Measurements from ENCODE around the gene FADD.

Gene FADD, protein sequence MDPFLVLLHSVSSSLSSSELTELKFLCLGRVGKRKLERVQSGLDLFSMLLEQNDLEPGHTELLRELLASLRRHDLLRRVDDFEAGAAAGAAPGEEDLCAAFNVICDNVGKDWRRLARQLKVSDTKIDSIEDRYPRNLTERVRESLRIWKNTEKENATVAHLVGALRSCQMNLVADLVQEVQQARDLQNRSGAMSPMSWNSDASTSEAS

DNA sequence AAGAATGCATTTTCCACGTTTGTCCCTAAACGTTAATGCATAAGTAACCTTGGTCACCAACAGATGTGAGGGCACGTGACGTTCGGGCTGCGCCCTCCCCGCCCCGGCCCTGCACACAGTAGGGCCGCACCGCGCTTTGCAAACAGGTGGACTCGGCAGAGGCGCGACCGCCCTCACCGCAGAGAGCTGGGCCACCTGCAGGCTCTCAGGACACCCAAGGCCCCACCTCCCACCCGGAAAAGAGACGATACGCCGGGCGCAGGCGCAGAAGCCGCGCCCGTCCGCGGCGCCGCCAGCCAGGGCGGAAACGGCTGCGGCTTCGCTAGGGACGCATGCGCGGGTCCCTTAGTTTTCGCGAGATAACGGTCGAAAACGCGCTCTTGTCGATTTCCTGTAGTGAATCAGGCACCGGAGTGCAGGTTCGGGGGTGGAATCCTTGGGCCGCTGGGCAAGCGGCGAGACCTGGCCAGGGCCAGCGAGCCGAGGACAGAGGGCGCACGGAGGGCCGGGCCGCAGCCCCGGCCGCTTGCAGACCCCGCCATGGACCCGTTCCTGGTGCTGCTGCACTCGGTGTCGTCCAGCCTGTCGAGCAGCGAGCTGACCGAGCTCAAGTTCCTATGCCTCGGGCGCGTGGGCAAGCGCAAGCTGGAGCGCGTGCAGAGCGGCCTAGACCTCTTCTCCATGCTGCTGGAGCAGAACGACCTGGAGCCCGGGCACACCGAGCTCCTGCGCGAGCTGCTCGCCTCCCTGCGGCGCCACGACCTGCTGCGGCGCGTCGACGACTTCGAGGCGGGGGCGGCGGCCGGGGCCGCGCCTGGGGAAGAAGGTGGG is at the start of gene FADD:
Gene FADD, plus strand, starts transcription at position 377 of the 831 bp plus-strand sequence. Its CDS starts 164 bp downstream, at position 541.
- DNase-seq: peak; percentile 97

GRCh38 chr11:70155386-70155785 is 47.7 kb upstream of the FADD start:
- DNase-seq: no peak

GRCh38 chr11:70156291-70157037 is 46.6 kb upstream of the FADD start:
- DNase-seq: no peak

DNA sequence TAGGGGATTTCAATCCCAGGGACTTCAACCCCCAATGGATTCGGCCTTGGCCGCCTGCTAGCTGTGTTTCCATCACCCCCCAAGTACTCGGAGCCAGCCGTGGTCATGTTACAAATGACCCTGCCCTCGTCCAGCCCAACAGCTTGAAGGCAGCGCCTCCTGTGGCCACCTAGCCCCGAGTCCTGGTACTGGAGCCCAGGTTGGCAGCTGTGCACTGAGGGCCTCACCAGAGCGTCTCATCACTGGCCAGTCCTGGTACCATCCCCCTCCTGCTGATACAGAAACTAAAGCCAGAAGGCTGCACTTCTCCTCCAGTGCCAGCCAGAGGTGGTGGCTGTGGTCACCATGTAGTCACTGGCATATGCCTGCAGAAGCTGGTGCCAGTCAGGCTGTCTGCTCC is 44.9 kb upstream of the FADD start:
- DNase-seq: peak; percentile 16

- no peak for DNase-seq
These were observed 44.2 kb upstream of the FADD start for GRCh38 chr11:70158757-70159389.

- DNase-seq: no peak
These were observed 43.2 kb upstream of the FADD start for GRCh38 chr11:70159627-70160570.

DNA sequence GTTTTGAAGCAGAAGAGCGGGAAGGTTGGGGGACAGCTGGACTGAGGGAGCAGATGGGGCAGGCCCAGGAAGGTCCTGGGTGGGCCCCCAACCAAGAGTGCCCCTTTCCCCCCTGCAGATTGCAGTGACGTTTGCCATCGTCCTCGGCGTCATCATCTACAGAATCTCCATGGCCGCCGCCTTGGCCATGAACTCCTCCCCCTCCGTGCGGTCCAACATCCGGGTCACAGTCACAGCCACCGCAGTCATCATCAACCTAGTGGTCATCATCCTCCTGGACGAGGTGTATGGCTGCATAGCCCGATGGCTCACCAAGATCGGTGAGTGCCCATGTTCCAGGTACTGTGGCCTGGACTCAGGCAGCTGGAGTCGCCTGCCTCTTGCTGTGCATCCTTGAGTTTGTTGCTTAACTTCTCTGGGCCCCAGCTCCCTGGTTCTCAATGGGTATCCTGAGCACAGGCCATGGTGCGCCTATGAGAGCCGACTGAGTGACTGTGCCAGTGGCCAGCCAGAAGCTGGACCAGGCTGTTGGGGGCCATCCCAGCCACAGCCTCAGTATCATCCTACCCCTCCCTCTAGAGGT is 42.0 kb upstream of the FADD start:
- no peak for DNase-seq

GRCh38 chr11:70164705-70165104 is 38.4 kb upstream of the FADD start:
- DNase-seq: no peak

GRCh38 chr11:70167120-70167519 is 36.0 kb upstream of the FADD start:
- DNase-seq: no peak

GRCh38 chr11:70167723-70168404 is 35.2 kb upstream of the FADD start:
- DNase-seq: no peak

DNA sequence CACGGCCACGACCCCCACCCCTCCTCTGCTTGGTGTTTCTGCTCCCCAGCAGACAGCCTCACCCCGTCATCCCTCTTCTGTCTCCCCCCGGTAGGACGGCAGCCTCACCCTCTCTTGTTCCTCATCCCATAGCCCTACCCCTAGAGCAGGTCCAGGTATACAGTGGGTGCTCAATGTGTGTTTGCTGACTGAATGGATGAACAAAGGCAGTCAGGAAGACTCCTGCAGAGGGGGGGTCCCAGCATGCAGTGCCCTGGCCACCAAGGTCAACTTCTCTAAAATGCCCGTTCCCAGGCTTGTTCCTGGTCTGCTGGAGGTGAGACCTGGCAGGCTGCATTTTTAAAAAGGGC is 34.7 kb upstream of the FADD start:
- DNase-seq: no peak

DNA sequence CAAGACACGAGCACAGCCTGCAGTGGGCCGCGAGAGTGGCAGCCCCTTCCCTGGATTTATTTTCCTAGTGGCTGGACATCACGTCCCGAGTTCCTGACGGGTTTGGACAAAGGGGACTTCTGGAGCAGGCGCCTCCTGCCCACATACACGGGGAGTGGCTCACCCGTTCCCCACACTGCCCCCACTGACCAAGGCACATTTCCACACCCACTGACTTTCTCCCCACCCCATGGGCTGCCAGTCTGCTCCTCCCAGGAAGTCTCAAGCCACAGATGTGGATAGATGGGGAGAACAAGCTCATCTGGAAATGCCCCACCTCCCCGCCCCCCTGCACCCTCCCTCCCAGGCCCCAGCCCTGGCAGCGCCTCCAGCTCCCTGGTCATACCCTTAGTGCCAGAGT is 34.0 kb upstream of the FADD start:
- peak; percentile 13 for DNase-seq

GRCh38 chr11:70169632-70170031 is 33.5 kb upstream of the FADD start:
- no peak for DNase-seq

GRCh38 chr11:70170596-70171210 is 32.4 kb upstream of the FADD start:
- DNase-seq: no peak

GRCh38 chr11:70173018-70173417 is 30.1 kb upstream of the FADD start:
- DNase-seq: no peak

GRCh38 chr11:70174547-70175235 is 28.4 kb upstream of the FADD start:
- no peak for DNase-seq

DNA sequence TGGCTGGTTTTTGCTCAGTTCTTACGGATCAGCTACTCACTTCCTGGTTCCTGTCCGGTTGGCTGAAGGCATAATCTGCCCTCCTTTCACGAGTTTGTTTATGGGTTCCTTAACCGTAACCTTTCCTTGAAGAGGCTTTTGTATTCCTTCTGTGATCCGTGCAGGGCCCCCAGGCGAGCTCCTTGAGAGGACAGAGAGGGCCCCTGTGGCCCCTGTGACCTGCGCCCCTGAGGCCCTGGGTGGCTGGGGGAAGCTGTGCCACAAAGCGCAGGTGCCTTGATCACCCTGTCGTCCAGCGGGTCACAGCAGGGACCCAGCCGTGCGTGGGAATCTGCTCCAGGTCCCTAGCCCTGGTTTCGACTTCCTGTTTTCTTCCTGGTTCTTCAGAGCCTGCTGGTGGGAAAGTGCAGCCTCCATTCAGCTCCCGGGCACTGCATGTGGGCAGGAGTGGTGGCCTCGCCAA is 27.8 kb upstream of the FADD start:
- DNase-seq: no peak

DNA sequence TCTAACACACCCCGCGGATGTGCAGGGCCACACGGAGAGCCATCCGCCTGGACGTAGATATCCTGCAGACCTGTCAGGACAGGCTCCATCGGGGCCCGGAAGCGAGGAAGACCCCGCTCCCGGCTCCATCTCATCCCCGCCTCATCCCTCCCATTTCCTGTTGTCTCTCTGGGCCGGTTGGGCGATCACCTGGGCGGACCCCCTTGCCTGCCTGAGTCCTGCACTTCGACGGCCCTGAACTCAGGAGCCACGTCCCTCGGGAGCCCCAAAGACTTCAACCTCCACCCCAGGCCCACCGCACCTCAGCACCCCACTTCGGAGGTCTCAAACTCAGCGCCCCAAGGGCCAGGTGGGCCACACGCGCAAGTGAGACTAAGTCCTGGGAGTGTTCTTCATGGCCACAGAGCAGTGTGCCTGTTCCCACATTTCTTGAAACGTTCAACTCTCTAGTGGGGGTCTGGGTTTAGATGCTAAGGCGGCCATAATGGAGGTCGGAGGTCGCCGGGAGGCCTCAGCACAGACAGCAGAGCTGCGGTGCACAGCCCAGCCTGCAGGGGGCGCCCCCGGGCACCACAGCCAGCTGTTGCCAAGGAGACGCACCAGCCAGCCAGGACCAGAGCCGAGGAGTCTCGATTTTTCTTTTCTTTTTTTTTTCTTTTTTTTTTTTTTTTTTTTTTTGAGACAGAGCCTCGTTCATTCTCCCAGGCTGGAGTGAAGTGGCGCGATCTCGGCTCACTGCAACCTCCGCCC is 26.0 kb upstream of the FADD start:
- DNase-seq: peak; percentile 66

- DNase-seq: no peak
These were observed 22.2 kb upstream of the FADD start for GRCh38 chr11:70180906-70181305.
